ENCODE data around the gene PDE4D. TPM values are rescaled to one million over a fixed set of nuclear protein-coding genes. Genes with fewer than 3 reads are reported as not detected.
A peak's percentile ranks its signal among the peaks of the same experiment; 100 is the strongest.

PDE4D gene
- total and polyA plus RNA-seq, 2 of the 4 experiments (the other 2 are of a cell fraction) = 1.4 to 7.9 TPM

DNA sequence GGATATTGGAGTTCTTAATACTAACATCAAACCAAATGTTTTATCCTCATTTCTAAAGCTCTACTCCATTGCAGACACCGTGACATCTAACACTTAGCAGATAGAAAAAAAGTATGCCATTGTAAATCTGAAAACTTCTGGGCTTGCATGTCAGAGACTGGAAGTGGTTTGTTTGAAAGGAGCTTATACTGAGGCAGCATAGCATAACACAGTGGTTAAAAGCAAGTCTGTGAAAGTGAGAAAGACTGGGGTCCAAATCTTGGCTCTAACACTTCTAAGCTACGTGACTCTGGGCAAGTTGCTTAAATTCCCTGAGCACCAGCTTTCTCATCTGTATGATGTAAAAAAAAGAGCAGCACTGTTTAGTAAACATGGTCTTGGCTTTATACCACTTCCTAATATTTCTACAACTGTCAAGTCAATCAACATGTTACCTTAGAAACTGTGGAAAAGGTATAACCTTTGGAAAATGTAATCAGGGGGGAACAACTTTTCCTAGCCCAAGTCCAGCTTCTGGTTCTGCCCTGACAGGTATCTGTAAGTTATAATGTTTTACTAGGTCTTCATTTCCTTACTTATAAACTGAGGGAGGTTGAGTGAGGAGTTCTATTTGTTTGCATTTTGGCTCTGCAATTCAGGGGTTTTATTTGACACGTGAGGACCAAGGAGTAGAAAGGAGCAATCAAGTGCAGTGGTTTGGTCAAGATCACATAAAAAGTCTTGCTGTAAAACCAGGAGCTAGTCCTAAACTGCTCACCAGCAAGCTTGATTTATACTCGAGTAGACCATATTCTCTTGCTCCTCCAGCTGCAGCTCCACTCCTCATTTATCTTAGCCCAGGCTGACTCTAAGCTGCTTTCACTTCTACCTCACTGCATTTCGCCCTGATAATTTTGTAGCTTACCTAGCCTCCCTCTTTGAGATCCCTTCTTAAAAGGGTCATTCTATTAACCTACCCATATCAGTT is 769.6 kb downstream of the PDE4D start:
- Histone ChIP-seq H2BK5ac (ENCODE audit: low read depth, low read length, poor library complexity, severe bottlenecking) (peak overlapping the region; percentile 99), H3K14ac (replicated peaks; ENCODE audit: low read depth, low read length) (peak overlapping the region; percentile 69), H3K9me1 (ENCODE audit: insufficient read depth, low read length) (peaks cover 10% of the 10 kb centered on the region), H2BK20ac (ENCODE audit: low read depth, low read length) (peak overlapping the region; percentile 68; the same call in 1 of the 2 replicates), H3K4me1 (ENCODE audit: control insufficient read depth, insufficient read depth, low read length) (peaks cover 18% of the 10 kb centered on the region), H2BK15ac (ENCODE audit: low read depth, low read length) (peak overlapping the region; percentile 17; the same call in 2 of the 3 replicates), H3K18ac (ENCODE audit: low read depth, low read length) (peak overlapping the region; percentile 87), H2AK5ac (ENCODE audit: low read depth, low read length) (0 out of 2 replicates have a peak overlapping the region, but pooled peaks have one; percentile 0), H2AFZ (replicated peaks; ENCODE audit: low read length, poor library complexity) (no peak overlapping the region), H4K20me1 (ENCODE audit: insufficient read depth, low read length) (no peaks in the 10 kb centered on the region), H3K4me2 (ENCODE audit: low read depth, low read length) (peak overlapping the region; percentile 47), H3K79me1 (ENCODE audit: low read depth in 1 of 2, low read length in 2 of 2) (peaks cover 4 to 5% of the 10 kb centered on the region in 2 experiments; a peak in 3 of 4 replicates), H3K56ac (ENCODE audit: extremely low read depth, insufficient read depth, low read length) (peak overlapping the region; percentile 5; the same call in 1 of the 2 replicates), H3K36me3 (ENCODE audit: control insufficient read depth, insufficient read depth, low read length) (no peaks in the 10 kb centered on the region), H4K8ac (ENCODE audit: low read depth in 2 of 2, low read length in 2 of 2) (peak overlapping the region; percentile 53 to 93), H2BK120ac (ENCODE audit: low read depth, low read length) (peak overlapping the region; percentile 35), H2AK9ac (replicated peaks; ENCODE audit: low read depth, low read length, poor library complexity) (no peak overlapping the region), H3K4me3 (ENCODE audit: insufficient read depth, low read depth, low read length) (no peak overlapping the region), H3K4ac (ENCODE audit: low read depth, low read length) (peak overlapping the region; percentile 3; the same call in 1 of the 2 replicates), H3K23ac (ENCODE audit: low read depth, low read length) (no peak overlapping the region; the same call in 1 of the 2 replicates), H3K9ac (ENCODE audit: low read depth, low read length) (peak overlapping the region; percentile 63), H3K27ac (ENCODE audit: insufficient read depth, low read length) (peak overlapping the region; percentile 81), H4K5ac (ENCODE audit: low read depth, low read length) (peak overlapping the region; percentile 74), H3K27me3 (ENCODE audit: control insufficient read depth, insufficient read depth, low read length) (no peaks in the 10 kb centered on the region), H3K9me3 (ENCODE audit: control insufficient read depth, insufficient read depth, low read length) (no peaks in the 10 kb centered on the region), H4K91ac (ENCODE audit: insufficient read depth, low read depth, low read length) (peak overlapping the region; percentile 60; the same call in 1 of the 2 replicates)
- no CpG with 5 or more reads among the region's 5 CpGs for WGBS, 2 experiments (ENCODE audit: extremely low coverage in 2 of 2, insufficient read length in 1 of 2)
- DNase-seq (peak; percentile 41), ATAC-seq (ENCODE audit: low read depth) (no peak)
- ChIA-PET CTCF (interaction anchor here (0.6 kb wide), 1 partner anchor 38 kb away, joined by 3 read pairs; no protein-coding TSS in a partner anchor), POLR2A (ENCODE audit: unreplicated experiment) (interaction anchor here (0.7 kb wide), 1 partner anchor 91 kb away, joined by 4 read pairs; no protein-coding TSS in a partner anchor)
- intact Hi-C loops (cut with micrococcal nuclease) (loop anchor here (1.0 kb wide), 1 partner anchor 8 kb away; no protein-coding TSS in a partner anchor), in situ Hi-C loops (cut with MboI; ENCODE audit: low sequenced_read_pairs) (no loop called here), dilution Hi-C loops (cut with HindIII; ENCODE audit: low sequenced_read_pairs, unreplicated experiment) (no loop called here)
- no TSS peak for BruUV-seq (replicated peaks)
- TF ChIP-seq CHD1 (IDR thresholded peaks at IDR 0.05; ENCODE audit: low read depth, low read length) = no peak
- TF ChIP-seq FOS (IDR thresholded peaks at IDR 0.05; ENCODE audit: low read depth, low read length) = no peak
- TF ChIP-seq RCOR1 (IDR thresholded peaks at IDR 0.05; ENCODE audit: insufficient replicate concordance, low read length) = no peak
- no peak for TF ChIP-seq MAZ (IDR thresholded peaks at IDR 0.05; ENCODE audit: borderline replicate concordance, low read depth, low read length)
- TF ChIP-seq BHLHE40 (IDR thresholded peaks at IDR 0.05; ENCODE audit: low read depth, low read length) = no peak
- TF ChIP-seq, protein P1, sequence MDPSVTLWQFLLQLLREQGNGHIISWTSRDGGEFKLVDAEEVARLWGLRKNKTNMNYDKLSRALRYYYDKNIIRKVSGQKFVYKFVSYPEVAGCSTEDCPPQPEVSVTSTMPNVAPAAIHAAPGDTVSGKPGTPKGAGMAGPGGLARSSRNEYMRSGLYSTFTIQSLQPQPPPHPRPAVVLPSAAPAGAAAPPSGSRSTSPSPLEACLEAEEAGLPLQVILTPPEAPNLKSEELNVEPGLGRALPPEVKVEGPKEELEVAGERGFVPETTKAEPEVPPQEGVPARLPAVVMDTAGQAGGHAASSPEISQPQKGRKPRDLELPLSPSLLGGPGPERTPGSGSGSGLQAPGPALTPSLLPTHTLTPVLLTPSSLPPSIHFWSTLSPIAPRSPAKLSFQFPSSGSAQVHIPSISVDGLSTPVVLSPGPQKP (IDR thresholded peaks at IDR 0.05; ENCODE audit: borderline replicate concordance, low read depth, low read length) = no peak
- no peak for TF ChIP-seq MXI1 (IDR thresholded peaks at IDR 0.05; ENCODE audit: borderline replicate concordance, low read depth, low read length)
- TF ChIP-seq RFX5 (IDR thresholded peaks at IDR 0.05; ENCODE audit: low read depth, low read length) = no peak
- no peak for TF ChIP-seq NFE2L2 (IDR thresholded peaks at IDR 0.05; ENCODE audit: low read depth, low read length)
- no peak for TF ChIP-seq POLR2A (IDR thresholded peaks at IDR 0.05; ENCODE audit: low read depth, low read length)
- TF ChIP-seq, protein P2, sequence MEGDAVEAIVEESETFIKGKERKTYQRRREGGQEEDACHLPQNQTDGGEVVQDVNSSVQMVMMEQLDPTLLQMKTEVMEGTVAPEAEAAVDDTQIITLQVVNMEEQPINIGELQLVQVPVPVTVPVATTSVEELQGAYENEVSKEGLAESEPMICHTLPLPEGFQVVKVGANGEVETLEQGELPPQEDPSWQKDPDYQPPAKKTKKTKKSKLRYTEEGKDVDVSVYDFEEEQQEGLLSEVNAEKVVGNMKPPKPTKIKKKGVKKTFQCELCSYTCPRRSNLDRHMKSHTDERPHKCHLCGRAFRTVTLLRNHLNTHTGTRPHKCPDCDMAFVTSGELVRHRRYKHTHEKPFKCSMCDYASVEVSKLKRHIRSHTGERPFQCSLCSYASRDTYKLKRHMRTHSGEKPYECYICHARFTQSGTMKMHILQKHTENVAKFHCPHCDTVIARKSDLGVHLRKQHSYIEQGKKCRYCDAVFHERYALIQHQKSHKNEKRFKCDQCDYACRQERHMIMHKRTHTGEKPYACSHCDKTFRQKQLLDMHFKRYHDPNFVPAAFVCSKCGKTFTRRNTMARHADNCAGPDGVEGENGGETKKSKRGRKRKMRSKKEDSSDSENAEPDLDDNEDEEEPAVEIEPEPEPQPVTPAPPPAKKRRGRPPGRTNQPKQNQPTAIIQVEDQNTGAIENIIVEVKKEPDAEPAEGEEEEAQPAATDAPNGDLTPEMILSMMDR (conservative IDR thresholded peaks at IDR 0.05; ENCODE audit: low read depth, low read length) = no peak
- no peak for TF ChIP-seq MAFK (IDR thresholded peaks at IDR 0.05; ENCODE audit: low read depth, low read length)
- TF ChIP-seq SMC3 (IDR thresholded peaks at IDR 0.05; ENCODE audit: low read depth, low read length) = no peak

Measured in IMR-90 (cell line).